Panc1 (cell line): Measurements from ENCODE around the gene IL18RAP.

Experiments used
- POLR2AphosphoS5 ChIP-seq: IDR thresholded peaks from 2 replicates; pipeline ENCODE4 v1.6.1; 2012; ENCODE audit warnings: mild to moderate bottlenecking, low read depth, low read length, moderate library complexity
- SIN3A ChIP-seq: IDR thresholded peaks from 2 replicates; pipeline ENCODE4 v1.6.1; 2012; ENCODE audit warnings: low read depth, mild to moderate bottlenecking, low read length, moderate library complexity, borderline replicate concordance; ENCODE audit not compliant: insufficient read depth
- TF ChIP-seq, protein P1 (sequence below): fragments of 450-650 bp; IDR thresholded peaks from 2 replicates; pipeline ENCODE4 v1.5.1; 2017; ENCODE audit warnings: mild to moderate bottlenecking

DNA sequence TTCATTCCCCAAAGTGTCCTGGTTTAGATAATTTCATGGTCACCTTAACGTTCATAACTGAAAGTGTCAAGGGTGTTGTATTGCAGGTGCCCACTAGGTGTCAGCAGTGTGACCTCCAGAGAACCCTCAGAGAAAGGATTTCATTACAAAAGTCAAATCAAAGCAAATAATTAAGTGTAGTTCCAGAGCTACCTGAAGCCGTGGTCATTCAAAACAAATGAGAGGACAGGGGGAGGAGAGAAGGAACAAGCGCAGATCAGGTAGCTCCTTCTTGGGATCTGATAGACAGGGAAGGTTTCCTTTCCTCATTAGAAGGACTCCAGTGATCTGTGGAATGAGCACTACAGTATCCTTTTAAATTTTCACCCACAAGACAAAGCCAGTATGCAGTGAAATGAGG, 50.1 kb downstream of the IL18RAP start, which contains the start of gene SLC9A4:
- TF ChIP-seq POLR2AphosphoS5 = no peak
- TF ChIP-seq, protein P1, sequence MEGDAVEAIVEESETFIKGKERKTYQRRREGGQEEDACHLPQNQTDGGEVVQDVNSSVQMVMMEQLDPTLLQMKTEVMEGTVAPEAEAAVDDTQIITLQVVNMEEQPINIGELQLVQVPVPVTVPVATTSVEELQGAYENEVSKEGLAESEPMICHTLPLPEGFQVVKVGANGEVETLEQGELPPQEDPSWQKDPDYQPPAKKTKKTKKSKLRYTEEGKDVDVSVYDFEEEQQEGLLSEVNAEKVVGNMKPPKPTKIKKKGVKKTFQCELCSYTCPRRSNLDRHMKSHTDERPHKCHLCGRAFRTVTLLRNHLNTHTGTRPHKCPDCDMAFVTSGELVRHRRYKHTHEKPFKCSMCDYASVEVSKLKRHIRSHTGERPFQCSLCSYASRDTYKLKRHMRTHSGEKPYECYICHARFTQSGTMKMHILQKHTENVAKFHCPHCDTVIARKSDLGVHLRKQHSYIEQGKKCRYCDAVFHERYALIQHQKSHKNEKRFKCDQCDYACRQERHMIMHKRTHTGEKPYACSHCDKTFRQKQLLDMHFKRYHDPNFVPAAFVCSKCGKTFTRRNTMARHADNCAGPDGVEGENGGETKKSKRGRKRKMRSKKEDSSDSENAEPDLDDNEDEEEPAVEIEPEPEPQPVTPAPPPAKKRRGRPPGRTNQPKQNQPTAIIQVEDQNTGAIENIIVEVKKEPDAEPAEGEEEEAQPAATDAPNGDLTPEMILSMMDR = peak; percentile 86
- TF ChIP-seq SIN3A = no peak
